CD4-positive, alpha-beta T cell treated with Interleukin-4 for 1 hour (primary cell): ENCODE data around the gene DLD.
A peak's percentile ranks its signal among the peaks of the same experiment; 100 is the strongest.
"Not testable (repeated sequence)": the region's sequence is repeated elsewhere in the genome, so short reads cannot be mapped to it uniquely, and the experiment has no call there.

ENCODE experiments used
- DNase-seq, 2 donors: peaks; one replicate each; pipeline ENCODE4 v3.0.0-alpha.2; 2020 to 2022

Gene DLD, protein sequence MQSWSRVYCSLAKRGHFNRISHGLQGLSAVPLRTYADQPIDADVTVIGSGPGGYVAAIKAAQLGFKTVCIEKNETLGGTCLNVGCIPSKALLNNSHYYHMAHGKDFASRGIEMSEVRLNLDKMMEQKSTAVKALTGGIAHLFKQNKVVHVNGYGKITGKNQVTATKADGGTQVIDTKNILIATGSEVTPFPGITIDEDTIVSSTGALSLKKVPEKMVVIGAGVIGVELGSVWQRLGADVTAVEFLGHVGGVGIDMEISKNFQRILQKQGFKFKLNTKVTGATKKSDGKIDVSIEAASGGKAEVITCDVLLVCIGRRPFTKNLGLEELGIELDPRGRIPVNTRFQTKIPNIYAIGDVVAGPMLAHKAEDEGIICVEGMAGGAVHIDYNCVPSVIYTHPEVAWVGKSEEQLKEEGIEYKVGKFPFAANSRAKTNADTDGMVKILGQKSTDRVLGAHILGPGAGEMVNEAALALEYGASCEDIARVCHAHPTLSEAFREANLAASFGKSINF

GRCh38 chr7:107890962-107891635 is at the start of gene DLD:
TSS of gene DLD (plus strand) at chr7:107891183. CDS start at chr7:107891251, 68 bp downstream.
- DNase-seq, result peak; percentile 92 to 93

DNA sequence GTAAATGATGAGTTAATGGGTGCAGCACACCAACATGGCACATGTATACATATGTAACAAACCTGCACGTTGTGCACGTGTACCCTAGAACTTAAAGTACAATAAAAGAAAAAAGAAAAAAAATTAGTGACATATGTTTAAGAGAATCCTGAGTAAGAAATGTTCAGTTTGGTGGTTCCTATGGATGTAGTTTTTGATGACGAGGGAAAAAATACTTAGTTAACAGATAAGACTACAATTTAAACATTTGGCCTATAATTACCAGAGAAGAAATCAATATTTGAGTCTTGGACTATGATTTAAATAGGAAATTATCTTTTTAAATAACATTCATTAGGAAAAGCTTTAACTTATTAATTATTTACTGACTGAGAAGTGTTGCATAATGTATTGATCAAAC is 48.8 kb upstream of the DLD start:
- DNase-seq, result no peak

GRCh38 chr7:107843184-107843583 is 47.8 kb upstream of the DLD start:
- no peak for DNase-seq

GRCh38 chr7:107846324-107846723 is 44.7 kb upstream of the DLD start:
- no peak for DNase-seq

DNA sequence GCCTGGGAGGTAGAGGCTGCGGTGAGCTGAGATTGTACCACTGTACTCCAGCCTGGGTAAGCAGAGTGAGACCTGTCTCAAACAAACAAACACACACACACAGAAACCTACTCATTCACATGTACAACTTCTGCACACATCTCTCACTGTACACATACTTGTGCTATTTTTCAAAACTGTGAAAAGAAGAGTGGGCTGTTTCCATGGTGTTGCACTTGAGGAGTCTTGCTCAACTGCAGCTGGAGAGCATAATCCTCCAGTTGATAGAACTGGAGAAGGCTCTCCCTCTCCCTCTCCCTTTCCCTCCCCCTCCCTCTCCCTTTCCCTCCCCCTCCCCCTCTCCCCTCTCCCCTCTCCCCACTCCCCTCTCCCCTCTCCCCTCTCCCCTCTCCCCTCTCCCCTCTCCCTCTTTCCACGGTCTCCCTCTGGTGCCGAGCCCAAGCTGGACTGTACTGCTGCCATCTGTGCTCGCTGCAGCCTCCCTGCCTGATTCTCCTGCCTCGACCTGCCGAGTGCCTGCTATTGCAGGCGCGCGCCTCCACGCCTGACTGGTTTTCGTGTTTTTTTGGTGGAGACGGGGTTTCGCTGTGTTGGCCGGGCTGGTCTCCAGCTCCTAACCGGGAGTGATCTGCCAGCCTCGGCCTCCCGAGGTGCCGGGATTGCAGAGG is 43.7 kb upstream of the DLD start:
- no peak for DNase-seq

DNA sequence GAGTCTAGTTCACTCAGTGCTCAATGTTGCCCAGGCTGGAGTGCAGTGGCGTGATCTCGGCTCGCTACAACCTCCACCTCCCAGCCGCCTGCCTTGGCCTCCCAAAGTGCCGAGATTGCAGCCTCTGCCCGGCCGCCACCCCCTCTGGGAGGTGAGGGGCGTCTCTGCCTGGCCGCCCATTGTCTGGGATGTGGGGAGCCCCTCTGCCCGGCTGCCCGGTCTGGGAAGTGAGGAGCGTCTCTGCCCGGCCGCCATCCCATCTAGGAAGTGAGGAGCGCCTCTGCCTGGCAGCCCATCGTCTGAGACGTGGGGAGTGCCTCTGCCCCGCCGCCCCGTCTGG is 43.2 kb upstream of the DLD start:
- not testable (repeated sequence) for DNase-seq

- DNase-seq, result not testable (repeated sequence)
Measured at GRCh38 chr7:107848211-107848610, 42.8 kb upstream of the DLD start.

GRCh38 chr7:107850216-107850615 is 40.8 kb upstream of the DLD start:
- DNase-seq, result no peak

GRCh38 chr7:107850643-107851042 is 40.3 kb upstream of the DLD start:
- no peak for DNase-seq

DNA sequence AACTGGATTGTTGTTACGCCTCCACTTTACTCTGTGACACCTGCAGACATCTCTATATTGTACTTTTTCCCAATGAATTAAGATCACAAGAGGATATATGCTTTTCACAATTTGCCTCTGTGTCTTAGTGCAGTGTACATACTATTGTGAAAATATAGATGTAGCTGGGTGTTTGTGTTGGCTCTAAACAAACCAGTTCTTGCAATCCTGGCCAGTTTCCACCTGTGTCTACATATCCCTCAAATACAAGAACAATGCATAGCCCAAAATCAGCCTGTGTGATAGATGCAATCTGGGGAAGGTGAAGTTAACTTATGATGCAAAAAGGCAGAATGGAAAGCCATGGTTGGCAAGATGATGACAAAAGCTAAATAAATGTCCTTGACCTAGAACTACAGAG is 36.5 kb upstream of the DLD start:
- DNase-seq, result no peak

GRCh38 chr7:107854989-107855388 is 36.0 kb upstream of the DLD start:
- DNase-seq, result no peak

DNA sequence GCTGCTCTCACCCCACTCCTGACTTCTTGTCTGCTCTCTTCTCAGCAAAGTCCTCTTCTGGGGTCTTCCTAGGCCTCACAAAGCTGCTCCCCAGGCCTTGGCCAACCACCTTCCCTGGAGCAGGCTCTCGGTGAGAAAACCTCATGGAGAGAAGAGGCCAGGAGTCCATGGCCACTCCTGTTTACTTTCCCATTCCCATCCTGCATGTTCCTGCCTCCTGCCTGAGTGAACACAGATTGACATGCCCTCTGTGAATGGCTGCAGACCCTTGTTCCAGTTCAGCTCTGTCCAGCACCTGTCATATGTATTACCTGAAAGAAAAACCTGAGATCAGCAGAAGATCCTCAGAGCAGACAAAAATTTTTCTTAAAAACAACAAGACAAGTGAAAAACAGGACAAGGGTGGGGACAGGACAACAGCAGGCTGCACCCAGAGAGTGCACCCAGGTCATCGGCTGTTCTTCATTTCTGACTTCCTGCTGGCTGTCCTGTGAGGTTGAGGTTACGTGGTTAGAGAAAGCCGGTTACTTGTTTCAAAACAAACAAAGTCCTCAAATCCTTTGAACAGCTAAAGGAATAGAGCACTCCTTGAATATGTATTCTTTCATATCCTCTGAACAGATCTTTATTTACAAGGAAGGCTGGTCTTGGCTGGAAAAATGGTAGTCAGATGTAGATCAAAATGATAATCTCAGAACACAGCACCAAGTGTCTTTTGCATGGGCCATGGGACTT is 34.0 kb upstream of the DLD start:
- peak; percentile 30 to 46 for DNase-seq

DNA sequence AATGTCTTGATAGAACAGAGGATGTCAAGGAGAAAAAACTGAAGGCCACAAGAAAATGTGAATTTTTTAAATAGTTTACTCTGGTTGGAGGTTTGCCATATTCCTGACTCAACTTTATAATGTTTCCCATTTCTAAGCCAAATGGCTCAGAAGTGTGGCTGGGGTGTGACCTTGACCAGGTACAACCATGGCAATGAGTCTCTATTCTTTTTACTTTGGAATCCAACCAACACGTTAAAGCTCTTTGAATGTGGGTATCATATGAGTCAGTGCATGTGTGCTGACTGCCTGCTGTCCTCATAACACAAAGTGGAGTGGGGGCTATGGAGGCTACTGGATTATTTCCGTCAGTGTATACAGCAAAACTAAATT is 33.5 kb upstream of the DLD start:
- DNase-seq, result no peak

GRCh38 chr7:107858280-107858679 is 32.7 kb upstream of the DLD start:
- no peak for DNase-seq

DNA sequence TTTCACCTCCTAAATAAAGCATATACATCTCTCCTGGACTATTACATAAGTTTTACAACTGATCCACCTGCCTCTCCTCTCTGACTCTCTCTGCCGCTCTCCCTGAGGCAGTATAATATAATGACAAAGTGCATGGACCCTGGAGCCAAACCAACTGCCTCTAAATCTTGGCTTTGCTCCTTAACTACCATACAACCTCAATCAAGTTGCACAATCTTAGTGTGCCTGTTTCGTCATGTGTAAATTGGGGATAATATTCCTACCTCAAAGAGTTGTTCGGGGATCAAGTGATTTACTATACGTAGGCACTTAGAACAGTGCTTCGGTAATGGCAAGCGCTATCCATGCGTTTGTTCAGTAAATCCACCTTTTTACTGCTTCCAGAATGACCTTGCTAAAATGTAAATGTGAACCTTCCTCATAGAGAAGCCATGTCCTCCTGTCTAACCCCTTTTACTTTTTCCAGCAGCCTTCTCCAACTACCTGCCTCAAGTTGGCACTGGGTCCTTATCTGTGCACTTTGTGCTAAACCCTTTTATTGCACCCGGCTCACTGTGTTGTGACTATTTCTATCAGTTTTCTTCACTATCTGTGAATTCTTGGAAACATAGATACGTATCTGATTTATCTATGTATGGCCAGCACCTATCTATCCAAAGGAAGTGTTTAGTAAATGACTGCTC is 30.6 kb upstream of the DLD start:
- no peak for DNase-seq

GRCh38 chr7:107860981-107861652 is 29.9 kb upstream of the DLD start:
- DNase-seq, result no peak

DNA sequence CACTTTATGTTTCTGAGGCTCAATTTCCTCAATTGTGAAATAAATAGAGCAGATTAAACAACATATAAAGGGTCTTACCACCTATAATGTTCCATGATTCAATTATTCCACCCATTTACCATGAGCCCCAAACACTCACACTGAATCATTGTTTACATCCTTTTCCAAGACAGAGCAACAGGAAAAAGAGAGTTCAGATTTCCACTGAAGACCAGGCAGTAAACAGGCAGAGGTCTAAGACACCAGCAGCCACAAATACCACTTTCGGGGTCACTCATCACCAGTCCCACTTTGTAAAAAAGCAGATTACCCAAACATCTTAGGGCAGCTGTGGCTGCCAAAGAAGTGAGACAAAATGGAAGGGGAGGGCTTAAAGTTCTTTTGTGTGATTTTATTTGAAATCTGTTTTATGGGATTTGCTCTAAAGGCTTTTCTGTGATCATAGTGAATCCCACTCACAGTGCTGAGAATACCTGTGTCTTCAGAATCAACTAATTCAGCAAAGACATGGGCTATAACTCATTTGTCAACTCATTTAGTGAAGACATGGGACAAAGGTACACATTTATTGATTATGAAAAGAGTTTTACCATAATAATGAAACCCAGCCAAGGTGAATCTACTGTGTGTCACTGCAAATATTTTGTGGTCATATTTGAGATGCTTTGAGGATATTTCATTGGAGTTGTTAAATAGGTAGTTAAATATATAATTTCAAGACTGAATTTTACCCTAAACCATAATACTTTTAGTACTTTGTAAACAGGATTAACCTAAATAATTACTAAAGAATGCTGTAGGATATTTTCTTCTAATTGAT is 24.8 kb upstream of the DLD start:
- DNase-seq, result no peak

- no peak for DNase-seq
Measured at GRCh38 chr7:107867858-107868466, 23.0 kb upstream of the DLD start.

DNA sequence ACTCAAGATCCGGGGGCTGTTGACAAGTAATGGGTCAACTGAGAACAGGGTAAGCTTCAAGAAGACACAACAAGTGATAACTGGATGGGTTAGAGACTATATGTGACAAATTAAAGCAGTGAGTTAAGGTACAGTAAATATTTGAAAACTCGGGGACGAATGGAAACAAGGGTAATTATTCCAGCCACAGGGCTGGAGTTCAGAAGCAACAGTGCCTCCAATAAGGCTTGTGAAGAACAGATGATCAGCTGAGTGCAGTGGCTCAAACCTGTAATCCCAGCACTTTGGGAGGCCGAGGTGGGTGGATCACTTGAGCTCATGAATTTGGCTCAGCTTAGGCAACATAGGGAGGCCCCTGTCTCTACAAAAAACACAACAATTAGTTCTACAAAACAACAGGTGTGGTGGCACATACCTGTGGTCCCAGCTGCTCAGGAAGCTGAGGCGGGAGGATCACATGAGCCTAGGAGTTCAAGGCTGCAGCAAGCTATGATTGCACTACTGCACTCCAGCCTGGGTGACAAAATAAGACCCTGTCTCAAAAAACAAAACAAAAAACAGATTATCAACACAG is 20.5 kb upstream of the DLD start:
- DNase-seq, result no peak

- no peak for DNase-seq
Measured at GRCh38 chr7:107874111-107874510, 16.9 kb upstream of the DLD start.
